HG03520 (cell line): ENCODE results near the gene ABCC12.

Experiments used
- ATAC-seq: cut with Tn5 transposase; IDR thresholded peaks from one replicate; pipeline ENCODE4 v1.9.1; 2021; ENCODE audit warnings: mild to moderate bottlenecking, moderate library complexity; ENCODE audit not compliant: unreplicated experiment

Gene ABCC12

GRCh38 chr16:48106446-48106845, 49.3 kb downstream of the ABCC12 start:
- no peak for ATAC-seq
